HuH-7.5 (cell line): Measurements from ENCODE around the gene ELAVL1.

Source experiments
- DNase-seq: peaks from one replicate; pipeline ENCODE4 v3.0.0; 2011; ENCODE audit warnings: low spot score

Gene ELAVL1

DNA sequence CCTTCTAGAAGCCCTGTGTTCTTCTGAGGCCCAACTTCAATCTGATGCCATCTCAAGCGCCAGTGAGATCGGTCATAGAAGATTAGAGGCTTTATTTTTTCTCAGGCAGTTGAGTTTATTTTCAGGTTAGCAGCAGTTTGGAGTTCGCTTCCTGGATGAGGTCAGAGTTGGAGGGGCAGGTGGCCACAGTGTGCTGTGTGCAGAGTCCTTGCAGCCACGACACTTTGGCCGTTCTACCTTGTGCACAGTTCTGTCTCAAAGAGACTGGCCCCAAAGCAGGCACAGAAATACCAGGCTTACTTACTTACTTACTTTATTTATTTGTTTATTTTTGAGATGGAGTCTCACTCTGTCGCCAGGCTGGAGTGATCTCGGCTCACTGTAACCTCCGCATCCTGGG lies 15.9 kb upstream of the ELAVL1 start:
- DNase-seq, result no peak

DNA sequence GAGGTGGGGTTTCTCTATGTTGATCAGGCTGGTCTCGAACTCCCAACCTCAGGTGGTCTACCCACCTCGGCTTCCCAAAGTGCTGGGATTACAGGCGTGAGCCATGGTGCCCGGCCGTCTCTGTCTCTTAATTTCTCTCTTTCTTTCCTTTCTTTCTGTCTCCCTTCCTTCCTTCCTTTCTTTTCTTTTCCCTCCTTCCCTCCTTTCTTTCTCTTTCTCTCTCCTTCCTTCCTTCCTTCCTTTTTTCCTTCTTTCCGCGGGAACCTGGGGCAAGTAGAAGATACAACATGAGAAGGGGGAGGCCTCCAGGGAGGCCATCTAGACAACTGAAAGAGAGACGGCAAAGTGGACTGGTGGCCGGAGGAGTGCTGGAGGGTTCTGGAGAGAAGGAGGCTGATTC lies 15.2 kb upstream of the ELAVL1 start:
- no peak for DNase-seq

DNA sequence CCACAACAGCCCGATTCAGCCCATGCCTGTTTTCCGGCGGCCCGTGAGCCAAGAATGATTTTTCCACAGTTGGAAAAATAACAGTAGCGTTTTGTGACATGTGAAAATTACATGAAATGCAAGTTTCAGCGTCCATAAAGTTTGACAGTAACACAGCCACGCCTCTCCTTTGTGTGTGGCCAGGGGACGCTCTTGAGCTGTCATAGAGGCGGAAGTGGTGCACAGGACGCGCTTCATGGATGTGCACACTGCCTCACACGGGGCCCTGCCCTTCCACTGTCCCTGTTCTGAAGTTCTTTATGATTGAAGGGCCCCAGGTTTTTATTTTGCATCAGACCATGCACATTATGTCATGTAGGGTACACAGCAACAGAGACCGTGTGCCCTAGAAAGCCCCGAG lies 12.4 kb upstream of the ELAVL1 start:
- DNase-seq, result no peak

DNA sequence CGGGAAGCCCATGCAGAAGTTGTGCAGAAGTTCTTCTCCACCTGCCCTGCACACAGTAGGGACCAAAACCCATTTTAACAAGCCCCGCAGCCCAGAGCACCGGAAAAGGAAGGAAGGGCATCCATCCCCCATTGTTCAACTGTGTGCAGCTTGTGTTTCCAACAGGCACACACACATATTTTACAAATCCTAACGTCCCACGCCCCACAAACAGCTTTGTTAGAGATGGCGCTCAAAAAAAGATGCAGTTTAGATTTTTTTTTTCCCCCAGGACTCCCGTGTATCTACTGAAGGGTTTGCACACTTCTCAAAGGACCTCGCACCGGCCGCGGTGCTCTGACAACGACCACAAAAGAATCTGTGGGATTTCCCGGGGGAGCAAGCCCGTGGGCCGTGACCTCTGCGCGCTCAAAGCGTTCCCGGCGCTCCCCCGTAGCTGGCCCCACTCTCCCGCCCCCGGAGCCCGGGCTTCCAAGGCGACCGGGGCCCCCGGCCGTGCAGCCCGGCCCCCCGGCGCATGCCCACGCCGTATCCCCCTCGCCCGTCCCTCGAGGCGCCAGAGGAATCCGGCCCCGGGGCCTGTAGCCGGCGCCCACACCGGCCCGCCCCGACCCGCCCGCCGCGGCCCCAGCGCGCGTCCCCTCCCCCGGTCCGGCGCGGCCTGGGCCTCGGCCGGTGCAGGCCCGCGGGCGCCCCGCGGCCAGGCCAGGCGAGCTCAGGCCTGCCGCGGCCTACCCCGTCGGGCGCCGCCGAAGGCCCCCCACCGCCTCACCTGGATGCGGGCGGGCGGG lies 523 bp downstream of the ELAVL1 start:
- DNase-seq, result no peak

DNA sequence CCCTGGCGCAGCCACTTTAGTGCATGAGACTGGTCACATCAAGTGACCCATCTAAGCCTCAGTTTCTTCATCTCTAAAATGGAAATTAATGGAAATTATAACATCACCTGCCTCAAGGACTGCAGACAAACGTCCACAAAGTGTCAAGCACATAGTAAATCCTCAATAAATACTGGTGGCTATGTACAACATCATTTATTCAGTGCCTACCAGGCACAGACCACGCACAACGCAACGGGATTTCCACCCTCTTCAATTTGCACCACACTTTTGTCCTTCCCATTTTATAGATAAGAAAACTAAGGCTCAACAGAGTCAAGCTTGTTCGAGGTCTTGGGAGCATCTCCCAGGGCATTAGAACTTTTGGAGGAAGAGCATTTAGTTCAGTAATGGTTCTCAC lies 1.4 kb downstream of the ELAVL1 start:
- no peak for DNase-seq

DNA sequence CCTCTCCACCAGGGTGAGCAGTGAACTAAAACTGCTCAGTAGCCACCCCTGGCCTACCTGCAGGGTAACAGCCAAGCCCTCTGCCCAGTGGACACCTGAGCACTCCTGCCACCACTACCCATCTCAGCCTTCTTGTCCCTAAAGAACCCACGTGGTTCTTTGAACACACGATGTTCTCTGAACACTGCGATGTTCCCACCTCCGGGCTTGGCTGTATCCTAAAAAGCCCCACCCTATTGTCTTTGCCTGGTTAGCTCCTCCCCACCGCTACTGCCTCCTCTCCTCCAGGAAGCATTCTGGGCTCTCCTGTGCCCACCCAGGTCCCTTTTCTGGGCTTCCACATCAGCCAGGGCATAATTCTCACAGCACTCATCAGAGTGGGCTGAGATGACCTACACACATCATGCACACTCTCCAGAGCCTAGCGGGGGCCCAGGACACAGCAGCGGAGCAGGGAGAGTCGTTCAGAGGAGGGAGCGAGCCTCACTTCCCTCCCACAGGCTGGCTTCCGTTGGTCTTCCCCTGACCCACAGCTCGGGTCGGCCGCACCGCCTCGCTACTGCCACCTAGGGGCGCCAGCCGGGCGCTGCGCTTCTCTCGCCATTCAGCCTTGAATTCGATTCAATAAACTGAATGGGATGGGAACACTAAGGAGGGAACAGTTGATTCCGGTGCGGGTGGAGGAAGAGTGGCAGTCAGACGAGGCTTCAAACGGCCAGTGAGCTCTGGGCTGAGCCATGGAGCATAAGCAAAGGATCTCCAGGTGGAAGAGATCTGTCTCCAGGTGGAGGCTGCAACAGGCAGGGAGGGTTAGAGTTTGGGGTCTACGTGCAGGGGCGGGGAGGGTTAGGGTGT lies 3.2 kb downstream of the ELAVL1 start:
- peak; percentile 84 for DNase-seq

- DNase-seq, result no peak
Observed at GRCh38 chr19:8001651-8001994, 3.8 kb downstream of the ELAVL1 start.

GRCh38 chr19:8000298-8001038 lies 5.0 kb downstream of the ELAVL1 start:
- no peak for DNase-seq

GRCh38 chr19:7999376-7999775 lies 6.1 kb downstream of the ELAVL1 start:
- DNase-seq, result no peak

- no peak for DNase-seq
Observed at GRCh38 chr19:7997809-7998480, 7.5 kb downstream of the ELAVL1 start.

DNA sequence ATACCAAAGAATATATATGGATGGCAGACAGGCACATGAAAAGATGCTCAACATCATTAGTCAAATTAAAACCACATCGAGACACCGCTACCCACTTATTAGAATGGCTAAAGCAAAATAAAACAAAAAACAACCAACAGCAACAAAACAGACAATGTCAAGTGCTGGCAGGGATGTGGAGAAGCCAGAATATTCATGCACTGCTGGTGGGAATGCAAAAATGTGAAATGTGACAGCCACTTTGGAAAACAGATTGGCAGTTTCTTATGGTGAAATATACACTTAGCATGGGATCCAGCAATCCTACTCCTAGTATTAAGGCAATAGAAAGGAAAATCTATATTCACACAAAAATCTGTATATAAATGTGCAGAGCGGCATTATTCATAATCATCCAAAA lies 8.6 kb downstream of the ELAVL1 start:
- DNase-seq, result no peak

GRCh38 chr19:7995810-7996158 lies 9.7 kb downstream of the ELAVL1 start:
- no peak for DNase-seq

DNA sequence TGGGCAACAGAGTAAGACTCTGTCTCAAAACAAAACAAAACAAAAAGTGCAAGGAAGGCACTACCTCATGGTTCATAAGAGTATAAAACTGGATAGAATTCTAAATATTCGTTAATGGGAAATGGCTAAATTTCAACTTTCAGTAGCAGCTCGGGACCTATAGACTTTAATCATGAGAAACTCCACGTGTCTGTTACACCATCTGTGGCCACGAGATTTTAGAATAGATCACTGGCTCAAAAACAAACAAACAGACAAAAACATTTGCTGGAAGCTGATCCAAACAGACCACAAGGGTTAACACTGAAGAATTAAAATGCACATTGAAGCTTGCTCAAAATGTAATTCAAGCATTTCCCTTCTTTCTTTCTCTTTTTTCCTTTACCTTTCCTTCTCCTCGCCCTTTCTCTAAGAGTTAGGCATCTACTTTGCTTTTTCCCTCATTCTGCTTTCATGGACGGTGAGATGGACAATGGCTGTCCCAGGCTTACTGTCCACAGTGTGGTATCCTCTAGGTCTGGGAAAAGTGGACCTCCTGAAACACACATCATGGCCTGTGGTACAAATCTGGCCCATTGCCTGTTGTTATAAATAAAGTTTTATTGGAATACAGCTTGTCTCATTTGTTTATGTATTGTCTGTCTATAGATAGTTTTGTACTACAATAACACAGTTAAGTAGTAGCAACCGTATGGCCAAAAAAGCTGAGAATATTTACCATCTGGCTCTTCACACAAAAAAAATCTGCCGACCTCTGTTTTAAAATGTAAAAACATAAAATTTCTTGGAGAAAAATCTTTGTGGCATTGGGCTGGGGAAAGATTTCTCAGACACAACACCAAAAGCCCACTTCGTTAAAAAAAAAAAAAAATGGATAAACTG lies 10.3 kb downstream of the ELAVL1 start:
- no peak for DNase-seq

GRCh38 chr19:7994114-7994513 lies 11.3 kb downstream of the ELAVL1 start:
- no peak for DNase-seq

- peak; percentile 48 for DNase-seq
Observed at GRCh38 chr19:7993560-7993959, 11.9 kb downstream of the ELAVL1 start.

DNA sequence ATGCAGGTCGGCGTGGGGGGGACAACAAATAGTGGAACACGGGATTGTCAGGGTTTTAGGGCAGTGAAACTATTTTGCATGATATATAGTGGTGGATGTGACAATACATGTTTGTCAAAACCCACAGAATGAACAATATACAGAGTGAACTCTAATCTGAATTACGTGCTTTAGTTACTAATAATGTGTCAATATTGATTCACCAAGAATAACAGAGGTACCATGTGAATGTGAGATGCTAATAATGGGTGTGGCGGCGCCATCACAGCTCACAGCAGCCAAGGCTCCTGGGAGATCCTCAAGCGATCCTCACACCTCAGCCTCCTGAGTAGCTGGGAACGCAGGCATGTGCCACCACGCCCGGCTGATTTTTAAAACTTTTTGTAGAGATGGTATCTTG lies 12.9 kb downstream of the ELAVL1 start:
- no peak for DNase-seq

GRCh38 chr19:7989071-7989575 lies 16.3 kb downstream of the ELAVL1 start:
- no peak for DNase-seq

DNA sequence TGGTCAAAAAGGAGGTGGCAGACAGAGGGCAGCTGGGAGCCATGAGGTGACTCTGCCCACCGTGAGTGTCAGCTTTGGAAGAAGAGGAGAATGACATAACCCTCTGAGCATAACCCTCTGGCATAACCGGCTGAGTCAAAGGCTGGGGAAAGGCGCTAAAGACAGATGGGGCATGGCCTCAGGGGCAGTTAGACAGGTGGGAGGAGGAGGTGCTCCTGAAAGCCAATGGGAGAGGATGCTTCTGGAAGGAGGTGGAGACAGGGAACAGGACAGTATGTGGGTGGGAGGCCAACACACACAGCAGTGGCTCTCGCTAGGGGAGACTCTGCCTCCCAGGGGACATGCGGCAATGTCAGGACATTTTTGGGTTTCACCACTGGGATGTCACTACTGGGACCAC lies 17.1 kb downstream of the ELAVL1 start:
- no peak for DNase-seq

DNA sequence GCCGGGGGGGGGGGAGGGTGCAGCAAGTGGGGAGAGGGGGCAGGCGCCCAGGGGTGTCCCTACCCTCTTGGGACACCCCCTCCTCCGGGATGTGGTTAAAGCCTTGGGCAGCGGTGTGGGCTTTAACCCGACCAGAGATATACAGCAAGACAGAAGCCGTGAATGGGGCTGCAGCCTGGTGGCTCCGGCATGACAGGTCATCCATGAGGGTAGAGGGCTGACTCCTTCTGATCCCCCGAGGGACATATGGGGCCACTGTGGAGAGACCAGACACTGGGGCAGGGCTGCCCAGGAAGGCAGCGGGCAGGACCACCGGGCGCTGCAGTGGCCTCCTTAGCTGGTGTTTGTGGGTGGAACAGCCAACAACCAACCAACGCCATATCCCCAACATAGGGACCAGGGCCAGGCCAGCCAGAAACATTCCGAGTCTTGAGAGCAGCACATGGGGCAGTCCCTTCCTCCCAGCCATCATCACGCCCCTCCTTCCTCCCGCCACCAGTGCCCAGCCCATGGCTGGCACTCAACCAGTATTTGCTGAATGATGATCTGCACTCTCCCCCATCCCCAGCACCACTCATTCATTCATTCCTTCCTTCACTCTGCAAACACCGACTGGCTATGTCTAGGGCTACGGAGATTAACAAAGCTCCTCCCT lies 18.2 kb downstream of the ELAVL1 start:
- no peak for DNase-seq

DNA sequence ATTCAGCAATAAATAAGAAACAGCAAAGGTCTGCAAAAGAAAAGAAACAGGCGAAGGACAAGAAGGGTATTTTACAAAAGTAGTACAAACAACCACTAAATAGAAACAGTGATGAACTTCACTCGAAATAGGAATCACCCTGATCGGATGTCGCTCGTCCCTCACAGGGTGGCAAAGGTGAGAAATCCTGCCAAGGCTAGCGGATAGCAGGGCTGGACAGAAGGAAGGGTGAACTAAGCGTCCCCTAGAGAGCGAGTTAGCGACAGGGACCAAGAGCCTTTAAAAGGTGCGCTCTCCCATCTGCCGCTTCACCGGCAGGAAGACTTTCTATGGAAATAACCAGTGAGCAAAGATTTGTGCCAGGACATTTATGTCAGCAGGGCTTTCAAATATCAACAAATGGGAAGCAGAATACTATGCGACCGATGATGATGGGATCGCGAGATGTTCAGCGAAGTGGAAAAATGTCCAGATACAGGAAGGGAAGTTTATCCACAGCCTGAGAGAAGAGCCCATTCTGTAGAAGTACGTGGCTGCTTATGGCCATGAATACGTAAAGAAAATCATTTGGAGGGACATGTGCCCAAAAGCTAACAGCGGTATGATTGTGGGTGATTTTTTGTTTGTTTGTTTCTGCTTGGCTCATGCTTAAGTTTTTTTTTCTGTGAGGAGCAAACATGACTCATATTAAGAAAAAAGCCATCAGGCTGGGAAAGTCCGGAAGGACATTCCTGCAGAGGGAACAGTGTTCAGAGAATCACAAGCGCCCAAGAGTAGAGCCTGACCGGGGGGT lies 18.9 kb downstream of the ELAVL1 start:
- no peak for DNase-seq
